Osteoblast (primary cell): ENCODE data around the gene B4GALNT3. TPM values are rescaled to one million over a fixed set of nuclear protein-coding genes. Genes with fewer than 3 reads are reported as not detected.

Experiments used
- DNase-seq: peaks from one replicate; pipeline ENCODE4 v3.0.0; 2011; ENCODE audit warnings: low spot score, mixed read lengths; ENCODE audit not compliant: insufficient read length; ENCODE audit errors: missing footprints
- H2AFZ ChIP-seq: 2 replicates; pipeline ENCODE4 v1.6.0; 2011; ENCODE audit warnings: mild to moderate bottlenecking, low read length
- H3K27ac ChIP-seq: 2 replicates; pipeline ENCODE4 v1.5.1; 2011; ENCODE audit warnings: mild to moderate bottlenecking, low read depth, low read length, moderate library complexity
- H3K27me3 ChIP-seq: 2 replicates; pipeline ENCODE4 v1.6.0; 2012; ENCODE audit warnings: mild to moderate bottlenecking, control low read depth, inconsistent platforms, low read length, moderate library complexity; ENCODE audit not compliant: insufficient read depth
- H3K36me3 ChIP-seq: 2 replicates; pipeline ENCODE4 v1.5.1; 2011; ENCODE audit warnings: mild to moderate bottlenecking, low read length, control low read depth, moderate library complexity; ENCODE audit not compliant: insufficient read depth
- H3K4me1 ChIP-seq: 2 replicates; pipeline ENCODE4 v1.5.1; 2011; ENCODE audit warnings: mild to moderate bottlenecking, low read length, control low read depth, moderate library complexity; ENCODE audit not compliant: insufficient read depth
- H3K4me2 ChIP-seq: 2 replicates; pipeline ENCODE4 v1.6.0; 2011; ENCODE audit warnings: mild to moderate bottlenecking, low read length; ENCODE audit not compliant: insufficient read depth
- H3K4me3 ChIP-seq: fragments of 200-600 bp; sonication (generic); 3 replicates; pipeline ENCODE4 v1.5.1; 2012; ENCODE audit warnings: mild to moderate bottlenecking, low read length, inconsistent platforms; ENCODE audit not compliant: insufficient read depth
- H3K79me2 ChIP-seq: 2 replicates; pipeline ENCODE4 v1.6.0; 2012; ENCODE audit warnings: mild to moderate bottlenecking, low read length, control low read depth, inconsistent platforms; ENCODE audit not compliant: insufficient read depth
- H3K9me3 ChIP-seq: 2 replicates; pipeline ENCODE4 v1.5.1; 2011; ENCODE audit warnings: low read depth, low read length, control low read depth
- H4K20me1 ChIP-seq: 2 replicates; pipeline ENCODE4 v1.6.0; 2012; ENCODE audit warnings: mild to moderate bottlenecking, low read length, control low read depth; ENCODE audit not compliant: insufficient read depth
- total RNA-seq: library from RNA; depleted of rRNA; stranded (reverse); fragments of >200 nt; gene quantifications from 2 replicates; pipeline ENCODE4 v1.2.3, GENCODE V29; 2012
- TF ChIP-seq, protein P1 (sequence below): IDR thresholded peaks from 2 replicates; pipeline ENCODE4 v1.5.1; 2011; ENCODE audit warnings: mild to moderate bottlenecking, low read depth, low read length, moderate library complexity; ENCODE audit errors: extremely low read depth

B4GALNT3 gene
- total RNA-seq, 1 donor: 0.36 TPM

DNA sequence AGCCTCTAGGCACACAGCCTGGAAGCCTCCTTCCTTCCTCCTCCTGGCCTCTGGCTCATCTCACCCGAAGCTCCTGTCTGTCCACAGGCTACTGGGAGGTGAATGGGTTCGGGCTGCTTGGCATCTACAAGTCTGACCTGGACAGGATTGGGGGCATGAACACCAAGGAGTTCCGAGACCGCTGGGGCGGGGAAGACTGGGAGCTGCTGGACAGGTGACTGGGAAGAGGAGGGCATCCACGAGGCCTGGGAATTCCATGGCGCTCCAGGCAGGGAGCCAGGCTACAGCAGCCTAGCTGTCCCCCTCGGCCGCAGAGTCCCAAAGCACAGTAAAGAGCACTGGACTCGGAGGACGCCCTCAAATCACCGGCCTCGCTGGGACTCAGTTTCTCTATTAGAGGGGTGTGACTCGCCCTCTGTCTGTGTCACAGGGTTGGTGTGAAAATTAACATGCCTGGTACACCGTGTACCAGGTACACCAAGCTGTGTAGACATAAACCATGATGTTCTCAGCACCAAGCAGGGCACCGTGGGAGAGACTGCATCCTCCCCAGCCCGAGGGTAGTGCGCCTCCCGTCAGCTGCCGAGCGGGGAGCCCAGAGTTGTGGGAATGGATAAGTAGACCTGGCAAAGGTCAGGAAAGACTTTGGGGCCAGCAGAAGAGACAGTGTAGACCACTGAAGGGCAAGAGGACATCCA, 99.6 kb downstream of the B4GALNT3 start:
- H3K4me3 ChIP-seq: no peak overlapping the region
- H3K4me2 ChIP-seq: no peak overlapping the region
- H2AFZ ChIP-seq: no peak overlapping the region
- peaks cover 11% of the 10 kb centered on the region for H3K4me1 ChIP-seq
- no peaks in the 10 kb centered on the region for H3K79me2 ChIP-seq
- peaks cover 19% of the 10 kb centered on the region for H3K27me3 ChIP-seq
- TF ChIP-seq, protein P1, sequence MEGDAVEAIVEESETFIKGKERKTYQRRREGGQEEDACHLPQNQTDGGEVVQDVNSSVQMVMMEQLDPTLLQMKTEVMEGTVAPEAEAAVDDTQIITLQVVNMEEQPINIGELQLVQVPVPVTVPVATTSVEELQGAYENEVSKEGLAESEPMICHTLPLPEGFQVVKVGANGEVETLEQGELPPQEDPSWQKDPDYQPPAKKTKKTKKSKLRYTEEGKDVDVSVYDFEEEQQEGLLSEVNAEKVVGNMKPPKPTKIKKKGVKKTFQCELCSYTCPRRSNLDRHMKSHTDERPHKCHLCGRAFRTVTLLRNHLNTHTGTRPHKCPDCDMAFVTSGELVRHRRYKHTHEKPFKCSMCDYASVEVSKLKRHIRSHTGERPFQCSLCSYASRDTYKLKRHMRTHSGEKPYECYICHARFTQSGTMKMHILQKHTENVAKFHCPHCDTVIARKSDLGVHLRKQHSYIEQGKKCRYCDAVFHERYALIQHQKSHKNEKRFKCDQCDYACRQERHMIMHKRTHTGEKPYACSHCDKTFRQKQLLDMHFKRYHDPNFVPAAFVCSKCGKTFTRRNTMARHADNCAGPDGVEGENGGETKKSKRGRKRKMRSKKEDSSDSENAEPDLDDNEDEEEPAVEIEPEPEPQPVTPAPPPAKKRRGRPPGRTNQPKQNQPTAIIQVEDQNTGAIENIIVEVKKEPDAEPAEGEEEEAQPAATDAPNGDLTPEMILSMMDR: no peak
- DNase-seq: peak; percentile 69
- no peaks in the 10 kb centered on the region for H4K20me1 ChIP-seq
- no peaks in the 10 kb centered on the region for H3K36me3 ChIP-seq
- no peaks in the 10 kb centered on the region for H3K9me3 ChIP-seq
- H3K27ac ChIP-seq: no peak overlapping the region

DNA sequence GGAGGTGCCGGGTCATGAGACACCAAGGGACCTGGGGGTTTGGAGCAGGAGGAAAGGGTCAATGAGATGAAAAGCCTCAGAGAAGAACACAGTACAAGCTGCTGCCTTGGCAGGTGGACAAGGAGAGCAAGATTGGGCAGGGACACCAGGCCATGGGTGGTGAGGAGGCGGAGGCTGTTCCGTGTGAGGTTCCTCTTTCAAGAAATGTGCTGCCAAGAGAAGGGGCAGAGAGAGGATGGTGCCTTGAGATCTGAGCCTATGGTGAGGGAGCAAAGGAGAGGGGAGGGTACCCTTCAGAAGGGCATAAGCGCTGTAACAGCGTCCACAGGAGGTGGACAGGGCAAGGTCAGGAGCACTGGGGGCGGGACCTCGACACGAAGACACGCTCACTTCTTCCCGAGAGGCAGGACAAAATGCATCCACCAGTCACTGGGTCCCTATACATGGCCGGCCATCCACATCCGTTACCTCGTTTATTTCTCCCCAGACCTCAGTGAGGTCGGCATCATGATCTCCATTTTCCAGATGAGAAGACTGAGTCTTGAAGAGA, 100.2 kb downstream of the B4GALNT3 start:
- Histone ChIP-seq H3K4me1 (peaks cover 12% of the 10 kb centered on the region), H3K4me2 (no peak overlapping the region), H2AFZ (no peak overlapping the region), H3K36me3 (no peaks in the 10 kb centered on the region), H3K9me3 (no peaks in the 10 kb centered on the region), H3K4me3 (no peak overlapping the region), H3K79me2 (no peaks in the 10 kb centered on the region), H3K27ac (no peak overlapping the region), H4K20me1 (no peaks in the 10 kb centered on the region), H3K27me3 (peaks cover 19% of the 10 kb centered on the region)
- peak; percentile 74 for DNase-seq
- TF ChIP-seq, protein P1: no peak

DNA sequence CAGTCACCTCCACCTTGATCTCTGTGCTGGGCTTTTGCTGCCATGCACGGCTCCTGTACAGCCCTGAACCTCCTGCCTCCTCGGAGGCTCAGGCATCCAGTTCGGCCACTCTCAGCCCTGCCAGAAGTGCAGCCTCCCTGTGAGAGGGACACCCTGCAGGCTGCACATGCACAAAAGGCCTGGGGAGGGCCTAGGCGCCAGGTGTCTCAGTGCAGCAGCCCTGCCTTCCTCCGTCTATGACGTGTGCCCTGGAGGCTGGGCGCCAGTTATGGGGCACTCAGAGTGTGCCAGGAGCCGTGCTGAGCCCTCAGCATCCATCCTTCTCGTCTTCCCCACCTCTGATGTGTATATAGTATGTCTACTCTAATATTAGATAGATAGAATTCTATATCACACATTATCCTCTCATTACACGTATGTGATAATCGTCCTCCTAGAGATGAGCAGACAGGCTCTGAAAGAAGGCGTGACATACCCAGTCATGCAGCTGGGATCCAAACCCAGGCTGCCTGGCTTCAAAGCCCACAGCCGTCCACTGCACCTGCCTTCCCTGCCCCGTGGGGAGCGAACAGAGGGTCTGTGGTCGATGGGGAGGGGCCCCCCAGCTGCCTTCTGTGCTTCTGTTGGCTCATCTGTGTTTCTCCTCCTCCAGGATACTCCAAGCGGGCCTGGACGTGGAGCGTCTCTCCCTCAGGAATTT, 101.1 kb downstream of the B4GALNT3 start:
- Histone ChIP-seq H3K27ac (no peak overlapping the region), H3K4me1 (peaks cover 12% of the 10 kb centered on the region)
- peak; percentile 54 for DNase-seq

DNA sequence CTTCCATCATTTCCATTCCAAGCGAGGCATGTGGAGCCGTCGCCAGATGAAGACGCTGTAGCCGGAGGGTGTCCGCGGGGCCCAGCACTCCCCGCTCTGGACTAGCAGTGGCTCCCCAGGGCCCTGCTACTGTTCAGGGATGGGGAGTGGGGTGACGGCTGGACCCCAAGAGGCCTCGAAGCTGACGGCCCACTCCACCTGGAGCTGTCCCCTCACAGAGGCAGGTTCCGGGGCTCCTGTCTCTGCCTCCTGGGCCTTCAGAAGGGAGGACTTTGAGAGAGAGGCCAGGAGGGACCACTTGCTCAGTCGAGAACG, 101.6 kb downstream of the B4GALNT3 start:
- Histone ChIP-seq H3K36me3 (no peaks in the 10 kb centered on the region), H3K79me2 (no peaks in the 10 kb centered on the region), H3K9me3 (no peaks in the 10 kb centered on the region), H3K27me3 (peaks cover 19% of the 10 kb centered on the region), H3K4me1 (peaks cover 12% of the 10 kb centered on the region), H4K20me1 (no peaks in the 10 kb centered on the region), H2AFZ (no peak overlapping the region), H3K27ac (no peak overlapping the region), H3K4me3 (no peak overlapping the region), H3K4me2 (no peak overlapping the region)
- TF ChIP-seq, protein P1: no peak
- no peak for DNase-seq

More for the DNA sequence above, 101.1 kb downstream of the B4GALNT3 start:
- no peak overlapping the region for H3K4me3 ChIP-seq
- TF ChIP-seq, protein P1: no peak
- no peaks in the 10 kb centered on the region for H4K20me1 ChIP-seq
- no peaks in the 10 kb centered on the region for H3K79me2 ChIP-seq
- H3K36me3 ChIP-seq: no peaks in the 10 kb centered on the region
- H3K27me3 ChIP-seq: peaks cover 19% of the 10 kb centered on the region
- H3K9me3 ChIP-seq: no peaks in the 10 kb centered on the region
- no peak overlapping the region for H2AFZ ChIP-seq
- H3K4me2 ChIP-seq: no peak overlapping the region
